Measurements from ENCODE around the gene COL4A3.
A peak's percentile ranks its signal among the peaks of the same experiment; 100 is the strongest.

COL4A3 gene

GRCh38 chr2:227344231-227344630, 179.8 kb downstream of the COL4A3 start:
- no peak for DNase-seq (ENCODE audit: low read depth)

DNA sequence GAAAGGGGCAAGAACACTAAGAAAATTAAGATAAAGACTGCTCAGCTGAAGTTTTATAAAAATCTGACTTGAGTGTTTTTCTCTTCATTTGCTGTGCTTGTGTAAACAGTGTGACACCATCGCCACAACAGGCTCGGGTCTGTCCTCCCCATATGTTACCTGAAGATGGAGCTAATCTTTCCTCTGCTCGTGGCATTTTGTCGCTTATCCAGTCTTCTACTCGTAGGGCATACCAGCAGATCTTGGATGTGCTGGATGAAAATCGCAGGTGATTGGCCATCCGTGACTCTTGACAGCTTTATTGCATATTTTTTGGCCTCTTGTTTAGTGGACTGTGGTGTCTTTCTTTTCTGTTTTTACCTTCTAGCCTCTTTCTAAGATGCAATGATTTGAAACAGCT, 182.7 kb downstream of the COL4A3 start:
- no peak for DNase-seq (ENCODE audit: low read depth)

- no peak for DNase-seq (ENCODE audit: low read depth)
Measured at GRCh38 chr2:227348324-227348723, 183.9 kb downstream of the COL4A3 start.

- DNase-seq (ENCODE audit: low read depth): no peak
Measured at GRCh38 chr2:227349989-227350612, 185.7 kb downstream of the COL4A3 start.

GRCh38 chr2:227351639-227352038, 187.2 kb downstream of the COL4A3 start:
- no peak for DNase-seq (ENCODE audit: low read depth)

DNA sequence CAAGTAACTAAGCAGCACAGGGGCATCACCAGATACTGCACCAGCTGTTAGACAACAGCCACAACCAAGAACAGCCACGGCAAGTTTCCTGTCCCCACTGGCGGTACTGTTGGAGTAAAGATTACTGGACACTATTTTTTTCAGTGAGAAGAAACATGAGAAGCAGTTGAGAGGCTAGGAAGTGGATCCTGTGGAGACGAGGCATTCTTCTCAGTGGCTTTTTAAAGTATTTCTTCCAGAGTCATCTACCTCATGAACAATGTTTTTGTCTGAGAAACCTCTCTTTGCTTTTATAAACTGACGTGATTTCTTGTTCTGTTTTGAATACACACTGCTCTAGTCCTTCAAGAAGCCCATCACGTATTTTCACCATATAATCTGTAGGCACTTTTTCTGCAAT, 195.9 kb downstream of the COL4A3 start:
- DNase-seq (ENCODE audit: low read depth): no peak

DNA sequence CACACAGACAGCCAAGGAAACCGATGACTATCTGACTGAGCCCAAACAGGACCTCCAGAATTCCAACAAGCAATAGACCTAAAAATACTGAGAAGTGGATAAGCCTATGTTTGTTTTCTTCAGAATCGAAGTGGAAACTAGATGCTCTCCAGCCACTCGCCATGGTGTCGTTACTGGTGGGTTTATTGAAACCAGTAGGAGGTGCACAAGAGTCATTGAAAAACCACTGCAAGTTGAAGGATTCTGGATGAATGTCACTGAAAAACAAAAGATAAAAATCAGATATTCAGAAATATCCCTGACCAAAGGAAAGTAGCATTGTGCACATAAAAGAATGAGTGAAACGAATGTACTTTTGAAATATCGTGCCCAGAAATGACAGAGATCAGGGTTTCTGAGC, 199.3 kb downstream of the COL4A3 start:
- DNase-seq (ENCODE audit: low read depth): peak; percentile 62

Measured in amniotic epithelial cell (primary cell).